WI38 (cell line): Measurements from ENCODE around the gene DR1.
"Not testable (repeated sequence)": the region's sequence is repeated elsewhere in the genome, so short reads cannot be mapped to it uniquely, and the experiment has no call there.

Source experiments
- H3K4me3 ChIP-seq: 2 replicates; pipeline ENCODE4 v1.5.1; 2011; ENCODE audit warnings: low read depth, mild to moderate bottlenecking, control low read depth, low read length
- TF ChIP-seq, protein P1 (sequence below): IDR thresholded peaks from 2 replicates; pipeline ENCODE4 v1.5.1; 2012; ENCODE audit warnings: low read depth, mild to moderate bottlenecking, control low read depth, low read length

Gene DR1

DNA sequence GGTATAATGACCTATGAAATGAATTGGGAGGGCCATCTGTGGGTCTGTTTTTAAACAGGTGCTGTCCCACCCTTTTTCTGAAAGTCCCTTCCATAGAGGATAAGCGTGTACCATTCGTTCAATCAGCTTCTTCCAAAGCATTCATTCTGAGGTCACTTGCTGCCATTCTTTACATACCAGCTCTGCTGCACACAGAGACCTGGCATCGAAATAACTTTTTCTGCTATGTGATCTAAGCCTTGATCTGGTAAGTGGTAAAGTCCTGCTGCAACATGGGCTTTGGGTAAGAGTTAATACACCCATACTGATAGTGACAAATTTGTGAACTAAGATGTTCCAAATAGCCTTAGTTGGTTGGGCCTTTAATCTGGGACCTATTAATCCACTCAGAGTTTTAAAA, 38.9 kb downstream of the DR1 start:
- H3K4me3 ChIP-seq = no peak overlapping the region
- TF ChIP-seq, protein P1, sequence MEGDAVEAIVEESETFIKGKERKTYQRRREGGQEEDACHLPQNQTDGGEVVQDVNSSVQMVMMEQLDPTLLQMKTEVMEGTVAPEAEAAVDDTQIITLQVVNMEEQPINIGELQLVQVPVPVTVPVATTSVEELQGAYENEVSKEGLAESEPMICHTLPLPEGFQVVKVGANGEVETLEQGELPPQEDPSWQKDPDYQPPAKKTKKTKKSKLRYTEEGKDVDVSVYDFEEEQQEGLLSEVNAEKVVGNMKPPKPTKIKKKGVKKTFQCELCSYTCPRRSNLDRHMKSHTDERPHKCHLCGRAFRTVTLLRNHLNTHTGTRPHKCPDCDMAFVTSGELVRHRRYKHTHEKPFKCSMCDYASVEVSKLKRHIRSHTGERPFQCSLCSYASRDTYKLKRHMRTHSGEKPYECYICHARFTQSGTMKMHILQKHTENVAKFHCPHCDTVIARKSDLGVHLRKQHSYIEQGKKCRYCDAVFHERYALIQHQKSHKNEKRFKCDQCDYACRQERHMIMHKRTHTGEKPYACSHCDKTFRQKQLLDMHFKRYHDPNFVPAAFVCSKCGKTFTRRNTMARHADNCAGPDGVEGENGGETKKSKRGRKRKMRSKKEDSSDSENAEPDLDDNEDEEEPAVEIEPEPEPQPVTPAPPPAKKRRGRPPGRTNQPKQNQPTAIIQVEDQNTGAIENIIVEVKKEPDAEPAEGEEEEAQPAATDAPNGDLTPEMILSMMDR = no peak

DNA sequence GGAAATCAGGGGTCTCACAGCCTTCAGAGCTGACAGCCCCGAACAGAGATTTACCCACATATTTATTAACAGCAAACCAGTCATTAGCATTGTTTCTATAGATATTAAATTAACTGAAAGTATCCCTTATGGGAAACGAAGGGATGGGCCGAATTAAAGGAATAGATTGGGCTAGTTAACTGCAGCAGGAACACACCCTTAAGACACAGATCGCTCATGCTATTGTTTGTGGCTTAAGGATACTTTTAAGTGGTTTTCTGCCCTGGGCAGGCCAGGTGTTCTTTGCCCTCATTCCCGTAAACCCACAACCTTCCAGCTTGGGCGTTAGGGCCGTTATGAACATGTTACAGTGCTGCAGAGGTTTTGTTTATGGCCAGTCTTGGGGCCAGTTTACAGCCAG, 40.6 kb downstream of the DR1 start:
- H3K4me3 ChIP-seq = not testable (repeated sequence)

DNA sequence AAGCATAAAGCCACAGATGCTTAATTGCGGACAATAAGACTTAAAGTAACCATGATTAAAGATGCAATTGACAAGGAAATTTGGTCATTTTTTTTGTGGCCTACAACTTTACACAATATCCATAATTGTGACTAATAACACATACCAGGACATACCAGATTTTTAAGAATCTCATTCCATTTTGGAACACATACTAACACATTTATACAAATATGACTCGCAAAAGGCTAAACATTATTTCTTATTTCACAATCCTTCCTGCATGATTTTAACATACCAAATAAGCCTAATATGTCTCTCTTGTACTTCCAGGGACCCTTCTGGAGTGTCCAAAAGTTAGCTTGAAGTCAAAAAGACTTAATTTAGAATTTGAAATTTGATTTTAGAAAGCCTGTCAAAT, 48.8 kb downstream of the DR1 start:
- TF ChIP-seq, protein P1 = no peak

DNA sequence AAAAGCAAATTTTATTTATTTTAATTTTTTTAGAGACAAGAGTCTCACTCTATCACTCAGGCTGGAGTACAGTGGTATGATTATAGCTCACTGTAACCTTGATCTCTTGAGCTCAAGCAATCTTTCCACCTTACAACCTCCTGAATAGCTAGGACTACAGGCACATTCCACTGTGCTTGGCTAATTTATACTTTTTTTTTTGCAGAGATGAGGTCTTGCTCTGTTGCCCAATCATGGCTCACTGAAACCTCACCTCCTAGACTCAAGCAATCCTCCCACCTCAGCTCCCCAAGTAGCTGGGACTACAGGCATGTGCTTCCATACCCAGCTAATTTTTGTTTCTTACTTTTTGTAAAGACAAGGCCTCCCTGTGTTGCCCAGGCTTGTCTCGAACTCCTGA, 49.5 kb downstream of the DR1 start:
- TF ChIP-seq, protein P1 = no peak
- no peak overlapping the region for H3K4me3 ChIP-seq

More for the DNA sequence above, 48.8 kb downstream of the DR1 start:
- H3K4me3 ChIP-seq = no peak overlapping the region

DNA sequence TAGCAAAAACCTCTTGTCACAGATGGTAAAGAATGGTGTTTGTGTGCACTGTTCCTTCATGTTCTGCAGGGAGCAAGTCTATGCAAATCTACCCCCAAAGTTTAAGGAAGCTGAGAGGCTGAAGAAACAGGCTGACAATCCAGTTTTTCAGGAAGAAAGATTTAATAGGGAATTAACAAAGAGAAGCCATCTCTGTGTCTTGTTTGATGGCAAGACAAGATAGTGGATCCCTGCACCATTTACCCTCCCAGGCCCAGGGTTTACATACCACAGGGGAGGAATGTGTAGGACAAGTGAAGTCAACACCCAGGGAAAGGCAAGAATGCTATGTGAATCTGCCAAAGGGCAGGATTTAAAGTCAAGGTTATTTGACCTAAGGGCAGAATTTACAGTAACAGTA, 54.1 kb downstream of the DR1 start:
- H3K4me3 ChIP-seq = no peak overlapping the region
- TF ChIP-seq, protein P1 = no peak

DNA sequence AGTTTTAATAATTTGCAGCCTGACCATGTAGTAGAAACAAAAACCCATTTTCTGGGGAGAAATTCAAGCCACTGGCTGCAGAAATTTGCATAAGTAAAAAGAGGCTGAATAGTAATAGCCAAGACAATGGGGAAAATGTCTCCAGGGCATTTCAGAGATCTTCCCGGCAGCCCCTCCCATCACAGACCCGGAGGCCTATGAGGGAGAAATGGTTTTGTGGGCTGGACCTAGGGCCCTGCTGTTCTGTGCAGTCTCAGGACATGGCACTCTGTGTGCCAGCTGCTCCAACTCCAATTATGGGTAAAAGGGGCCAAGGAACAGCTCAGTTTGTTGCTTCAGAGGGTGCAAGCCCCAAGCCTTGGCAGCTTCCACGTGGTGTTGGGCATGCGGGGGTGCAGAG, 62.5 kb downstream of the DR1 start:
- TF ChIP-seq, protein P1 = no peak
- H3K4me3 ChIP-seq = no peak overlapping the region

DNA sequence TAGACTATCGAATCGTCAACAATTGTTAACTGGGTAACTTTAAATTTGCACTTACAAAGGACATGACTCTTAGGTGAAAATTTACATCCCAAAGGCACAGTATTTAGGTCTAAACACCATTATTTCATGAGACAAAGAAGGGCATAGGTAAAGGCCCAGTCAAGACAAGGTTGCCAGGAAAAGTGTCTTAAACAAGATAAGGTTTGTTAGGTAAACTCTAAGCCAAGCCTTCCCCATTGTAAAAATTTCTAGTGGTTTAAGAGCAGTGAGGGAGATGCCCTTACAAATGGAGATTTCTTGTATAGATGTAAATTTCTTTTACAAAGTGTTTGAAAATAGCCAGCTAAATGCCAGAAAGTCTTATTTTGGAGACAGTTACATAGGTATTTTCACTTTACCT, 65.3 kb downstream of the DR1 start:
- TF ChIP-seq, protein P1 = no peak
- H3K4me3 ChIP-seq = no peak overlapping the region

DNA sequence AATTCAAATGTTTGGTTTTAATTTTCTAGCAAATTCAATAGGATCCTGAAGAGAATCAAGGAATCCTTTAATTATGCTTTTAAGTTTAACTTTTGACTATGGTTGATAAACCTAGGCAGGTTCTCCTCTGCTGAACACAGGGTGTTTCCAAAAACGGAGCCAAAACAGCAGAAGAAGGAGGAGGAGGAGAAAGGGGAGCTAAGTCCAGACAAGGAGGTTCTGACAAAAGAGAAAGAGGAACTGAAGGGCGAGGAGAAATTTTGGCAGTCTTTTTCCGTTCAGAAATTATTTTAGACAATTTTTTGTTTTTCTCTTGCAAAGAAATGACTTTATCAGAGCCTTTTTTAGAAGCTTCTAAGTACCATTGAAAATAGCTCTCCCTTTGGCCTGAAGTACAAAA, 69.0 kb downstream of the DR1 start:
- H3K4me3 ChIP-seq = no peak overlapping the region
- TF ChIP-seq, protein P1 = no peak
